Body of pancreas (tissue), 4 donors: ENCODE results near the gene SLC24A1. TPM values are rescaled to one million over a fixed set of nuclear protein-coding genes. Genes with fewer than 3 reads are reported as not detected.

ENCODE experiments used
- ATAC-seq: fragments of 150-250 bp; one replicate; pipeline ENCODE4 v1.9.1; 2016
- DNase-seq, 4 donors: peaks; one replicate each; pipeline ENCODE4 v3.0.0-alpha.2; 2019
- H3K27ac ChIP-seq, 4 donors: fragments of 200-600 bp; sonication (generic); 1 replicate in 3 of 4; 2 replicates in 1 of 4; pipeline versions ENCODE4 v1.5.1 to v1.6.1; 2016 to 2019; ENCODE audit warnings: mild to moderate bottlenecking in 1 of 4, mixed read lengths in 1 of 4, moderate library complexity in 1 of 4
- H3K27me3 ChIP-seq, 2 donors: fragments of 200-600 bp; sonication (generic); one replicate each; pipeline ENCODE4 v1.6.0; 2016; ENCODE audit warnings: mild to moderate bottlenecking in 1 of 2
- H3K36me3 ChIP-seq, 2 donors: fragments of 200-600 bp; sonication (generic); replicated peaks in 1 of 2; 2 replicates each; pipeline ENCODE4 v1.5.1; 2016; ENCODE audit warnings: low read depth in 2 of 2; ENCODE audit not compliant: insufficient read depth in 1 of 2
- H3K4me1 ChIP-seq: fragments of 200-600 bp; sonication (generic); one replicate; pipeline ENCODE4 v1.6.0; 2016
- H3K4me3 ChIP-seq, 2 donors: fragments of 200-600 bp; sonication (generic); 1 replicate in 1 of 2; 2 replicates in 1 of 2; pipeline ENCODE4 v1.5.1; 2016 to 2019
- H3K9me3 ChIP-seq, 3 donors: fragments of 200-600 bp; sonication (generic); 1 replicate in 2 of 3; 2 replicates in 1 of 3; pipeline ENCODE4 v1.5.1; 2016
- CTCF ChIP-seq, 7 experiments: fragments of 450-650 bp in 4 of 7; fragments of 200-600 bp in 3 of 7; sonication (generic) in 3 of 7; IDR thresholded peaks; one replicate each; pipeline ENCODE4 v1.5.1; 2016 to 2019; ENCODE audit warnings: antibody characterized with exemption in 7 of 7
- POLR2A ChIP-seq, 3 donors: fragments of 450-650 bp; IDR thresholded peaks; one replicate each; pipeline ENCODE4 v1.6.1; 2016; ENCODE audit warnings: antibody characterized with exemption in 3 of 3, mild to moderate bottlenecking in 2 of 3
- WGBS, 2 donors: methylation state at CpG; one replicate each; pipeline ENCODE4 v1.1.5; 2017; 5-methylcytosine and 5-hydroxymethylcytosine counted together
- intact Hi-C: fragments of 100-400 bp; cut with DNase I; formaldehyde crosslinking; loops from one replicate; pipeline ENCODE4 v1.15.1; 2023
- total RNA-seq, 2 donors: library from RNA; depleted of rRNA; stranded (reverse); fragments of >200 nt; gene quantifications; one replicate each; pipeline ENCODE4 v1.1.0, GENCODE V29; 2016

SLC24A1 gene
- total RNA-seq: 1 to 10 TPM; 3.6 to 9.6 TPM

GRCh38 chr15:65621638-65622037 is at the start of gene SLC24A1:
Gene SLC24A1 (plus strand): TSS chr15:65621938. CDS start chr15:65624081, 2,143 bp downstream.
- DNase-seq (no peak), ATAC-seq (no peak)
- no peaks in the 10 kb centered on the region for H3K4me1 ChIP-seq
- no peak within 1 kb of the TSS for H3K27ac ChIP-seq
- WGBS, 2 donors: 79 to 83% methylated on average over 6 of the region's 6 CpGs
- TF ChIP-seq CTCF (IDR thresholded peaks at IDR 0.05): no peak
- TF ChIP-seq POLR2A (IDR thresholded peaks at IDR 0.05): no peak
- no peak within 1 kb of the TSS for H3K4me3 ChIP-seq
- no peaks in the 10 kb centered on the region for H3K9me3 ChIP-seq
- H3K27me3 ChIP-seq: no peaks in the 10 kb centered on the region
- intact Hi-C loops: no loop called here
- no peaks in the 10 kb centered on the region for H3K36me3 ChIP-seq

- no peak overlapping the region for H3K27ac ChIP-seq
- ATAC-seq: no peak
- no peak overlapping the region for H3K4me3 ChIP-seq
- intact Hi-C loops: no loop called here
- no peak for DNase-seq
- peaks cover 0 to 7% of the 10 kb centered on the region in 2 donors for H3K36me3 ChIP-seq
- TF ChIP-seq CTCF (IDR thresholded peaks at IDR 0.05) (no peak), POLR2A (IDR thresholded peaks at IDR 0.05) (no peak)
- 74 to 86% methylated on average over 2 of the region's 2 CpGs for WGBS, 2 donors
- H3K4me1 ChIP-seq: no peaks in the 10 kb centered on the region
- H3K27me3 ChIP-seq: no peaks in the 10 kb centered on the region
- H3K9me3 ChIP-seq: no peaks in the 10 kb centered on the region
These were observed 49.8 kb upstream of the SLC24A1 start for GRCh38 chr15:65571971-65572370.

- Histone ChIP-seq H3K27me3 (no peaks in the 10 kb centered on the region), H3K9me3 (no peaks in the 10 kb centered on the region), H3K27ac (no peak overlapping the region), H3K36me3 (peaks cover 0 to 20% of the 10 kb centered on the region in 2 donors), H3K4me1 (no peaks in the 10 kb centered on the region), H3K4me3 (no peak overlapping the region)
- intact Hi-C loops: no loop called here
- TF ChIP-seq CTCF (IDR thresholded peaks at IDR 0.05) (no peak), POLR2A (IDR thresholded peaks at IDR 0.05) (no peak)
- WGBS, 2 donors: 100% methylated on average over 1 of the region's 1 CpG
- no peak for DNase-seq
- no peak for ATAC-seq
These were observed 45.1 kb upstream of the SLC24A1 start for GRCh38 chr15:65576664-65577063.

GRCh38 chr15:65577129-65577996 is 44.4 kb upstream of the SLC24A1 start:
- H3K4me1 ChIP-seq: no peaks in the 10 kb centered on the region
- H3K27ac ChIP-seq: no peak overlapping the region
- intact Hi-C loops: no loop called here
- H3K36me3 ChIP-seq: peaks cover 0 to 18% of the 10 kb centered on the region in 2 donors
- no peaks in the 10 kb centered on the region for H3K9me3 ChIP-seq
- WGBS, 2 donors: 79 to 86% methylated on average over 6 of the region's 6 CpGs
- ATAC-seq (no peak), DNase-seq (no peak)
- no peak overlapping the region for H3K4me3 ChIP-seq
- H3K27me3 ChIP-seq: no peaks in the 10 kb centered on the region
- TF ChIP-seq CTCF (IDR thresholded peaks at IDR 0.05) (no peak), POLR2A (IDR thresholded peaks at IDR 0.05) (no peak)
